Large intestine (tissue), 3 donors: ENCODE results near the gene EGFR. TPM values are rescaled to one million over a fixed set of nuclear protein-coding genes. Genes with fewer than 3 reads are reported as not detected.

Experiments used
- DNase-seq, 2 donors: peaks; one replicate each; pipeline versions ENCODE4 v3.0.0 to v3.0.0-alpha.2; 2013
- H3K27ac ChIP-seq: one replicate; pipeline ENCODE4 v1.5.1; 2013; ENCODE audit warnings: low read length
- H3K27me3 ChIP-seq: 2 replicates; pipeline ENCODE4 v1.6.1; 2013; ENCODE audit warnings: low read length; ENCODE audit not compliant: control insufficient read depth, insufficient read depth
- H3K36me3 ChIP-seq: 2 replicates; pipeline ENCODE4 v1.6.1; 2013; ENCODE audit warnings: low read length; ENCODE audit not compliant: control insufficient read depth, insufficient read depth
- H3K4me1 ChIP-seq: one replicate; pipeline ENCODE4 v1.6.1; 2013; ENCODE audit warnings: low read length; ENCODE audit not compliant: control insufficient read depth, insufficient read depth
- H3K4me3 ChIP-seq: one replicate; pipeline ENCODE4 v1.5.1; 2013; ENCODE audit warnings: low read length
- H3K9me3 ChIP-seq: one replicate; pipeline ENCODE4 v1.6.1; 2013; ENCODE audit warnings: mild to moderate bottlenecking, low read depth, low read length, moderate library complexity; ENCODE audit not compliant: control insufficient read depth
- WGBS: methylation state at CpG from one replicate; pipeline ENCODE4 v1.1.5; 2013; ENCODE audit warnings: low lambda C conversion rate; ENCODE audit not compliant: insufficient coverage; 5-methylcytosine and 5-hydroxymethylcytosine counted together
- polyA plus RNA-seq: library from polyadenylated mRNA; unstranded; fragments of 120-200 nt; gene quantifications from one replicate; pipeline ENCODE4 v1.2.1, GENCODE V29; 2013

EGFR gene
- polyA plus RNA-seq, 1 donor = 22.9 TPM

DNA sequence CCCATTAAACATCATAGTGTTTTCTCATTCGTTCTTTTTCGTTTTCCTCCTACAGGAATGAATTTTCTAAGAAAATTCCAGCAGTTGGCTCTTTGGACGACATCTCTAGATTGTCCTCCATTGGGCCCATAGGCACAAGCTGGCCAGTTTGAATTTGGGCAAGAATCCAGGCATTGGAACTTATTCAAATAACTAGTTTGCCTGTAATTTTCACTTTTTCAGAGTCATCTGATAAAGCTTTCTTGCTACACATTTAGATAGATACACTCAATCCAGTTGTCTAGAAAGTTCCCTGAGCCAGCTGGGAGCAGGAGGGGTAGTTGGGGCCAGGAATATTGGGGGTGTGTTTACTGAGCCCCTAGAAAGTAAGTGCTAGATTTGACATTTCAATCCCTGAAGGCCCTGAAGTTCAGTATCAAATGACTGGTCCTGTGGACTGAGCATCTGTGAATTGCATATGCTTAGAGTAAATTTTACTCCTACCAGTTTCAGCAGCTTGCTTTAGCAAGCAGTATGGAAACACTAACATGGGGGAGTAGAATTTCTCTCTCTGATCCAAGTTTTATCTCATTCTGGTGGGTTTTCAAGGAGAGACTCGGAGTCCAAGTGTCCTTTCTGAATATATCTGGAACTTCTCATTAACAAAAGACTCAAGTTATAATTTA, 5.2 kb downstream of the EGFR start:
- 90% methylated on average over 3 of the region's 4 CpGs for WGBS
- H3K27me3 ChIP-seq = no peaks in the 10 kb centered on the region
- H3K27ac ChIP-seq = no peak overlapping the region
- H3K9me3 ChIP-seq = peaks cover 2% of the 10 kb centered on the region
- H3K4me1 ChIP-seq = peaks cover 7% of the 10 kb centered on the region
- H3K36me3 ChIP-seq = peaks cover 5% of the 10 kb centered on the region
- no peak for DNase-seq
- no peak overlapping the region for H3K4me3 ChIP-seq

- Histone ChIP-seq H3K4me3 (no peak overlapping the region), H3K27ac (no peak overlapping the region), H3K4me1 (peaks cover 7% of the 10 kb centered on the region), H3K9me3 (peaks cover 2% of the 10 kb centered on the region), H3K36me3 (peaks cover 5% of the 10 kb centered on the region), H3K27me3 (no peaks in the 10 kb centered on the region)
- 100% methylated on average over 1 of the region's 2 CpGs for WGBS
- no peak for DNase-seq
These were observed 6.0 kb downstream of the EGFR start for GRCh38 chr7:55024776-55025175.

DNA sequence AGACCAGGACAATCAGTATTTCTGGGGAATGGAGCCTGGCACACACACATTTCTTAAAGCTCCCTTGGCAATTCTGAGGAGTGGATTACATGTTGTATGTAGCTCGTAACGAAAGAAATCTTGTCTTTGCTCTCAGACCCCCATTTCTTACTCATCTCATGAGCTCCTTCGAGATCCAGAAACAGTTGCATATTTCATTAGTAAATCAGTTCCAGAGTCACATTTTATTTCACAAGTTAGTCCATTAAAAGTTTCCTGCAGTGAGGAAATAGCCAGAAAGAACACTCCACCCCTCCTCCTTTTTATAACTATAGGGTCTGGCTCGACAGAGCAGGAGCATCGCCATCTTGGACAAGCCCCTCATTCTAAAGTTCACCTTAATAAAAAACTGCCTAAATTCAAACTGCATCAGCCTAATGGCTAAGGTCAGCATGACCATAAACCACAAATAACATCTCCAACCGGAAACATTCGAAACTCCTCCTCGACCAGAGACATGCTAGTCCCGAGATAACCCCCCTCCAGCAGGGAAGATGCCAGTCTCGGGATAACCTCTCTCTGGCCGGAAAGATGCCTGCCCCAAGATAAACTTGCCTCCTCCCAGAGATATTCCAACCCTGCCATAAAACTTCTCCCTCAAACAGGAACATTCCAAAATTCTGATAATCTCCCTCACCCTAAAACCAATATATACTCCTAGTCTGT, 7.4 kb downstream of the EGFR start:
- Histone ChIP-seq H3K4me3 (no peak overlapping the region), H3K4me1 (no peaks in the 10 kb centered on the region), H3K9me3 (no peaks in the 10 kb centered on the region), H3K27me3 (no peaks in the 10 kb centered on the region), H3K27ac (no peak overlapping the region), H3K36me3 (peaks cover 5% of the 10 kb centered on the region)
- no CpG with 5 or more reads among the region's 11 CpGs for whole genome bisulfite sequencing
- no peak for DNase-seq

- Histone ChIP-seq H3K36me3 (peaks cover 4% of the 10 kb centered on the region), H3K9me3 (no peaks in the 10 kb centered on the region), H3K27me3 (no peaks in the 10 kb centered on the region), H3K27ac (no peak overlapping the region), H3K4me3 (no peak overlapping the region), H3K4me1 (no peaks in the 10 kb centered on the region)
- no CpG with 5 or more reads among the region's 4 CpGs for WGBS
- DNase-seq = no peak
These were observed 8.2 kb downstream of the EGFR start for GRCh38 chr7:55026867-55027490.

- no peak for DNase-seq
- H3K27me3 ChIP-seq = no peaks in the 10 kb centered on the region
- H3K4me3 ChIP-seq = no peak overlapping the region
- no peak overlapping the region for H3K27ac ChIP-seq
- no peaks in the 10 kb centered on the region for H3K4me1 ChIP-seq
- H3K9me3 ChIP-seq = no peaks in the 10 kb centered on the region
- no CpG with 5 or more reads among the region's 3 CpGs for WGBS
- peaks cover 5% of the 10 kb centered on the region for H3K36me3 ChIP-seq
These were observed 9.2 kb downstream of the EGFR start for GRCh38 chr7:55028011-55028410.

DNA sequence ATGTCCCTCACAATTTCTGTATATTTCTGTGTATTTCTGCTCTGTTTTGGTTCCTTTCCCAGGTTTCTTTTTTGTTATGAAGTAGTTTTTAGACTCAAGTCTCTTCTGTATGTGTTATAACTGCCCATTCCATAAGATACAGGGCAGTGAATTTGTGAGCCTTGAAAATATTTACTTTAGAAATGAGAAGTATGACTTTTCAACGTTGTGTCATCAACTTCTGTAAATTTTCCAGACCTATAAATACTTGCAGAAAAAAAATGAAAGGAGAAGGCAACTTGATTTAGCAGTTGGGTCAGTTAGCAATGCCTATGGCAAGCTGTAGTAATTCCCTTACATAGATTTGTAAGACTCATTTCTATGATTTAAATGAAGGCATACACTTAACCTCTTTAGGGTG, 11.5 kb downstream of the EGFR start:
- Histone ChIP-seq H3K27me3 (no peaks in the 10 kb centered on the region), H3K36me3 (peaks cover 5% of the 10 kb centered on the region), H3K27ac (no peak overlapping the region), H3K4me1 (peaks cover 7% of the 10 kb centered on the region), H3K9me3 (no peaks in the 10 kb centered on the region), H3K4me3 (no peak overlapping the region)
- DNase-seq = no peak
- 33% methylated on average over 1 of the region's 1 CpG for WGBS

- peaks cover 5% of the 10 kb centered on the region for H3K36me3 ChIP-seq
- H3K27ac ChIP-seq = no peak overlapping the region
- peaks cover 7% of the 10 kb centered on the region for H3K4me1 ChIP-seq
- no CpG with 5 or more reads among the region's 2 CpGs for WGBS
- no peak for DNase-seq
- H3K9me3 ChIP-seq = no peaks in the 10 kb centered on the region
- H3K27me3 ChIP-seq = no peaks in the 10 kb centered on the region
- H3K4me3 ChIP-seq = no peak overlapping the region
These were observed 12.3 kb downstream of the EGFR start for GRCh38 chr7:55031075-55031474.

GRCh38 chr7:55032069-55032699, 13.4 kb downstream of the EGFR start:
- no peak for DNase-seq
- Histone ChIP-seq H3K4me1 (peaks cover 7% of the 10 kb centered on the region), H3K36me3 (peaks cover 2% of the 10 kb centered on the region), H3K27me3 (no peaks in the 10 kb centered on the region), H3K27ac (no peak overlapping the region), H3K4me3 (no peak overlapping the region), H3K9me3 (no peaks in the 10 kb centered on the region)
- 100% methylated on average over 1 of the region's 9 CpGs for WGBS

DNA sequence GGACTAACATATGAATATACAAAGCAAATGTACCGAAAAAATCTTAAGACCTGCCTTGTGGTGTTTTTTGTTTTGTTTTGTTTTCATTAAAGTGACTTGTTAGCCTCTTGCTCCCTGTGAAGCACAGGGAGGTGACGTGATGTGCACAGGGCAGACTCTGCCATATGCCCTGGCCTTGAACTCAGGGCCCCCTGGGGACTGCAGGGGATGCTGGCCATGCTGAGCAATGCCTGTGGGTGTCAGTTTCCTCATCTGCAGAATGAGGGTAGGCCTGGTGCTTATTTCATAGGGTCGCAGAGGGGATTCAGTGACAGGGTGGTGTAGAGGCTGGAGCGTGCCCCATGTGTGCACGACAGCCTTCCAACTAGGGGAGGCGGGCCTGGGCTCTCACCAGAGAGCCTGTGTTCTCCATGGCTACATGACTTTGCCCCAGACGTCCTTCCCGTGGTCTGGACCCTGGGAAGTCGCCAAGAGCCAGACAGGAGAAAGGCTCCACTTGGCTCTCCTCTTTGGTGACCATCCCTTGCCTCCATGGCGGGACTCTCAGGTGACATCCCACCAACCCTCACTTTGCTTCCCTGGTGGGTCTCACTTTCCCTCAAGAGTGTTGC, 14.5 kb downstream of the EGFR start:
- H3K27me3 ChIP-seq = no peaks in the 10 kb centered on the region
- peaks cover 2% of the 10 kb centered on the region for H3K36me3 ChIP-seq
- H3K27ac ChIP-seq = no peak overlapping the region
- no peaks in the 10 kb centered on the region for H3K9me3 ChIP-seq
- H3K4me3 ChIP-seq = no peak overlapping the region
- H3K4me1 ChIP-seq = peaks cover 7% of the 10 kb centered on the region
- 100% methylated on average over 1 of the region's 10 CpGs for WGBS
- no peak for DNase-seq

- no peak for DNase-seq
- H3K9me3 ChIP-seq = no peaks in the 10 kb centered on the region
- H3K27ac ChIP-seq = peak overlapping the region; percentile 42
- H3K4me1 ChIP-seq = peaks cover 7% of the 10 kb centered on the region
- H3K36me3 ChIP-seq = peaks cover 6% of the 10 kb centered on the region
- H3K27me3 ChIP-seq = no peaks in the 10 kb centered on the region
- WGBS = 0% methylated on average over 1 of the region's 2 CpGs
- H3K4me3 ChIP-seq = no peak overlapping the region
These were observed 16.0 kb downstream of the EGFR start for GRCh38 chr7:55034776-55035175.
